ENCODE data around the gene C1orf21.

The C1orf21 gene

GRCh38 chr1:184556665-184557064 is 169.8 kb downstream of the C1orf21 start:
- H3K18ac ChIP-seq (ENCODE audit: low read depth in 1 of 2, low read length in 2 of 2), result no peak overlapping the region
- H3K9me3 ChIP-seq (ENCODE audit: control insufficient read depth, low read length), result no peaks in the 10 kb centered on the region
- H4K91ac ChIP-seq (ENCODE audit: low read length), result no peak overlapping the region
- H2BK5ac ChIP-seq (ENCODE audit: low read depth, low read length, poor library complexity, severe bottlenecking), result no peak overlapping the region
- no peak overlapping the region for H3K4ac ChIP-seq (ENCODE audit: low read depth in 1 of 2, low read length in 2 of 2)
- H3K79me1 ChIP-seq (replicated peaks; ENCODE audit: low read length, poor library complexity, severe bottlenecking), result no peaks in the 10 kb centered on the region
- H3K4me1 ChIP-seq (ENCODE audit: control insufficient read depth, insufficient read depth, low read depth, low read length), result no peaks in the 10 kb centered on the region
- no peak overlapping the region for H2BK120ac ChIP-seq (ENCODE audit: low read depth, low read length)
- no peak overlapping the region for H3K23ac ChIP-seq (ENCODE audit: low read length in 2 of 2)
- no peak overlapping the region for H2BK12ac ChIP-seq (ENCODE audit: low read length in 2 of 2)
- no peaks in the 10 kb centered on the region for H3K27me3 ChIP-seq (ENCODE audit: control insufficient read depth in 1 of 2, insufficient read depth in 1 of 2, low read length in 2 of 2)
- no peak overlapping the region for H2AFZ ChIP-seq (ENCODE audit: low read depth, low read length)
- H3K27ac ChIP-seq (ENCODE audit: low read length, poor library complexity, severe bottlenecking), result no peak overlapping the region
- H4K8ac ChIP-seq (ENCODE audit: low read length), result no peak overlapping the region
- H3K4me3 ChIP-seq (ENCODE audit: insufficient read depth in 1 of 2, low read depth in 1 of 2, low read length in 2 of 2), result no peak overlapping the region
- no peak overlapping the region for H3K4me2 ChIP-seq (ENCODE audit: low read length, poor library complexity, severe bottlenecking)
- no peaks in the 10 kb centered on the region for H3K36me3 ChIP-seq (ENCODE audit: control insufficient read depth in 1 of 2, insufficient read depth in 2 of 2, low read depth in 1 of 2, low read length in 2 of 2)
- no peak overlapping the region for H2BK15ac ChIP-seq (ENCODE audit: low read depth, poor library complexity, severe bottlenecking)
- peak overlapping the region; percentile 15 for H3K9ac ChIP-seq (ENCODE audit: low read length)
- 95% methylated on average over 2 of the region's 2 CpGs for WGBS
- DNase-seq, result no peak
- H2AK5ac ChIP-seq (ENCODE audit: low read length, severe bottlenecking), result no peak overlapping the region
- H3K14ac ChIP-seq (ENCODE audit: low read length in 2 of 2), result no peak overlapping the region

GRCh38 chr1:184557423-184558347 is 170.9 kb downstream of the C1orf21 start:
- Histone ChIP-seq H2BK5ac (ENCODE audit: low read depth, low read length, poor library complexity, severe bottlenecking) (no peak overlapping the region), H3K4ac (ENCODE audit: low read depth in 1 of 2, low read length in 2 of 2) (no peak overlapping the region), H3K9me3 (ENCODE audit: control insufficient read depth, low read length) (no peaks in the 10 kb centered on the region), H3K27ac (ENCODE audit: low read length, poor library complexity, severe bottlenecking) (no peak overlapping the region), H2AFZ (ENCODE audit: low read depth, low read length) (no peak overlapping the region), H3K79me1 (replicated peaks; ENCODE audit: low read length, poor library complexity, severe bottlenecking) (no peaks in the 10 kb centered on the region), H2BK12ac (ENCODE audit: low read length in 2 of 2) (no peak overlapping the region), H2AK5ac (ENCODE audit: low read length, severe bottlenecking) (no peak overlapping the region), H4K91ac (ENCODE audit: low read length) (no peak overlapping the region), H4K8ac (ENCODE audit: low read length) (no peak overlapping the region), H3K9ac (ENCODE audit: low read length) (no peak overlapping the region), H3K23ac (ENCODE audit: low read length in 2 of 2) (no peak overlapping the region), H3K36me3 (ENCODE audit: control insufficient read depth in 1 of 2, insufficient read depth in 2 of 2, low read depth in 1 of 2, low read length in 2 of 2) (no peaks in the 10 kb centered on the region), H3K14ac (ENCODE audit: low read length in 2 of 2) (no peak overlapping the region), H3K4me1 (ENCODE audit: control insufficient read depth, insufficient read depth, low read depth, low read length) (no peaks in the 10 kb centered on the region), H2BK15ac (ENCODE audit: low read depth, poor library complexity, severe bottlenecking) (no peak overlapping the region), H2BK120ac (ENCODE audit: low read depth, low read length) (no peak overlapping the region), H3K27me3 (ENCODE audit: control insufficient read depth in 1 of 2, insufficient read depth in 1 of 2, low read length in 2 of 2) (no peaks in the 10 kb centered on the region), H3K18ac (ENCODE audit: low read depth in 1 of 2, low read length in 2 of 2) (no peak overlapping the region), H3K4me3 (ENCODE audit: insufficient read depth in 1 of 2, low read depth in 1 of 2, low read length in 2 of 2) (no peak overlapping the region), H3K4me2 (ENCODE audit: low read length, poor library complexity, severe bottlenecking) (no peak overlapping the region)
- DNase-seq, result no peak
- 97% methylated on average over 2 of the region's 3 CpGs for WGBS

GRCh38 chr1:184558691-184559090 is 171.9 kb downstream of the C1orf21 start:
- Histone ChIP-seq H2BK12ac (ENCODE audit: low read length in 2 of 2) (no peak overlapping the region), H2BK5ac (ENCODE audit: low read depth, low read length, poor library complexity, severe bottlenecking) (no peak overlapping the region), H3K14ac (ENCODE audit: low read length in 2 of 2) (no peak overlapping the region), H3K79me1 (replicated peaks; ENCODE audit: low read length, poor library complexity, severe bottlenecking) (no peaks in the 10 kb centered on the region), H3K23ac (ENCODE audit: low read length in 2 of 2) (no peak overlapping the region), H2AFZ (ENCODE audit: low read depth, low read length) (no peak overlapping the region), H4K91ac (ENCODE audit: low read length) (no peak overlapping the region), H3K9me3 (ENCODE audit: control insufficient read depth, low read length) (no peaks in the 10 kb centered on the region), H3K27me3 (ENCODE audit: control insufficient read depth in 1 of 2, insufficient read depth in 1 of 2, low read length in 2 of 2) (no peaks in the 10 kb centered on the region), H2BK15ac (ENCODE audit: low read depth, poor library complexity, severe bottlenecking) (peak overlapping the region; percentile 40), H2BK120ac (ENCODE audit: low read depth, low read length) (no peak overlapping the region), H3K4me1 (ENCODE audit: control insufficient read depth, insufficient read depth, low read depth, low read length) (no peaks in the 10 kb centered on the region), H3K36me3 (ENCODE audit: control insufficient read depth in 1 of 2, insufficient read depth in 2 of 2, low read depth in 1 of 2, low read length in 2 of 2) (no peaks in the 10 kb centered on the region), H3K4ac (ENCODE audit: low read depth in 1 of 2, low read length in 2 of 2) (no peak overlapping the region), H2AK5ac (ENCODE audit: low read length, severe bottlenecking) (no peak overlapping the region), H3K27ac (ENCODE audit: low read length, poor library complexity, severe bottlenecking) (no peak overlapping the region), H4K8ac (ENCODE audit: low read length) (no peak overlapping the region), H3K4me3 (ENCODE audit: insufficient read depth in 1 of 2, low read depth in 1 of 2, low read length in 2 of 2) (no peak overlapping the region), H3K18ac (ENCODE audit: low read depth in 1 of 2, low read length in 2 of 2) (no peak overlapping the region), H3K9ac (ENCODE audit: low read length) (no peak overlapping the region), H3K4me2 (ENCODE audit: low read length, poor library complexity, severe bottlenecking) (no peak overlapping the region)
- no peak for DNase-seq

GRCh38 chr1:184559117-184559713 is 172.4 kb downstream of the C1orf21 start:
- Histone ChIP-seq H3K18ac (ENCODE audit: low read depth in 1 of 2, low read length in 2 of 2) (no peak overlapping the region), H2BK120ac (ENCODE audit: low read depth, low read length) (no peak overlapping the region), H4K8ac (ENCODE audit: low read length) (no peak overlapping the region), H2AK5ac (ENCODE audit: low read length, severe bottlenecking) (no peak overlapping the region), H3K9ac (ENCODE audit: low read length) (no peak overlapping the region), H3K14ac (ENCODE audit: low read length in 2 of 2) (no peak overlapping the region), H2BK12ac (ENCODE audit: low read length in 2 of 2) (no peak overlapping the region), H2BK5ac (ENCODE audit: low read depth, low read length, poor library complexity, severe bottlenecking) (no peak overlapping the region), H3K4me1 (ENCODE audit: control insufficient read depth, insufficient read depth, low read depth, low read length) (no peaks in the 10 kb centered on the region), H3K27ac (ENCODE audit: low read length, poor library complexity, severe bottlenecking) (no peak overlapping the region), H3K27me3 (ENCODE audit: control insufficient read depth in 1 of 2, insufficient read depth in 1 of 2, low read length in 2 of 2) (no peaks in the 10 kb centered on the region), H3K4me3 (ENCODE audit: insufficient read depth in 1 of 2, low read depth in 1 of 2, low read length in 2 of 2) (no peak overlapping the region), H3K79me1 (replicated peaks; ENCODE audit: low read length, poor library complexity, severe bottlenecking) (no peaks in the 10 kb centered on the region), H2AFZ (ENCODE audit: low read depth, low read length) (no peak overlapping the region), H3K4ac (ENCODE audit: low read depth in 1 of 2, low read length in 2 of 2) (no peak overlapping the region), H4K91ac (ENCODE audit: low read length) (no peak overlapping the region), H3K36me3 (ENCODE audit: control insufficient read depth in 1 of 2, insufficient read depth in 2 of 2, low read depth in 1 of 2, low read length in 2 of 2) (no peaks in the 10 kb centered on the region), H2BK15ac (ENCODE audit: low read depth, poor library complexity, severe bottlenecking) (peak overlapping the region; percentile 40), H3K9me3 (ENCODE audit: control insufficient read depth, low read length) (no peaks in the 10 kb centered on the region), H3K4me2 (ENCODE audit: low read length, poor library complexity, severe bottlenecking) (no peak overlapping the region), H3K23ac (ENCODE audit: low read length in 2 of 2) (no peak overlapping the region)
- DNase-seq, result no peak
- 100% methylated on average over 1 of the region's 1 CpG for WGBS
